Mesodermal cell (in vitro differentiated cells): ENCODE data around the gene ARSG.
"Not testable (repeated sequence)": the region's sequence is repeated elsewhere in the genome, so short reads cannot be mapped to it uniquely, and the experiment has no call there.

Experiments
- H3K27ac ChIP-seq: 2 replicates; pipeline ENCODE4 v1.7.0; 2013; ENCODE audit warnings: mild to moderate bottlenecking, low read depth, low read length, moderate library complexity; ENCODE audit not compliant: severe bottlenecking
- H3K36me3 ChIP-seq: 2 replicates; pipeline ENCODE4 v1.7.1; 2013; ENCODE audit warnings: mild to moderate bottlenecking, low read length, moderate library complexity; ENCODE audit not compliant: control insufficient read depth, insufficient read depth
- H3K4me1 ChIP-seq: one replicate; pipeline ENCODE4 v1.7.1; 2013; ENCODE audit warnings: mild to moderate bottlenecking, low read length; ENCODE audit not compliant: insufficient read depth, control insufficient read depth, poor library complexity, severe bottlenecking
- H3K4me3 ChIP-seq: 2 replicates; pipeline ENCODE4 v1.7.0; 2013; ENCODE audit warnings: low read length, control low read depth, mild to moderate bottlenecking; ENCODE audit not compliant: insufficient read depth, poor library complexity, severe bottlenecking; ENCODE audit errors: extremely low read depth
- H3K9me3 ChIP-seq: 2 replicates; pipeline ENCODE4 v1.7.1; 2013; ENCODE audit warnings: mild to moderate bottlenecking, low read length, moderate library complexity; ENCODE audit not compliant: control insufficient read depth
- WGBS, 2 experiments: methylation state at CpG; one replicate each; pipeline ENCODE4 v1.1.5; 2013; ENCODE audit warnings: missing lambda C conversion rate in 2 of 2; ENCODE audit not compliant: insufficient coverage in 2 of 2; 5-methylcytosine and 5-hydroxymethylcytosine counted together

Gene ARSG

GRCh38 chr17:68352671-68353070 is 61.4 kb downstream of the ARSG start:
- not testable (repeated sequence) for H3K36me3 ChIP-seq, H3K27ac ChIP-seq, H3K9me3 ChIP-seq, H3K4me1 ChIP-seq, H3K4me3 ChIP-seq
- 84 to 89% methylated on average over 3 to 7 of the region's 9 CpGs for WGBS, 2 experiments

GRCh38 chr17:68353111-68353521 is 61.8 kb downstream of the ARSG start:
- Histone ChIP-seq H3K9me3 (no peaks in the 10 kb centered on the region), H3K36me3 (no peaks in the 10 kb centered on the region), H3K4me3 (no peak overlapping the region), H3K27ac (no peak overlapping the region), H3K4me1 (no peaks in the 10 kb centered on the region)
- WGBS, 2 experiments = 93% methylated on average over 2 of the region's 4 CpGs; no CpG with 5 or more reads in 1 of the 2 experiments

DNA sequence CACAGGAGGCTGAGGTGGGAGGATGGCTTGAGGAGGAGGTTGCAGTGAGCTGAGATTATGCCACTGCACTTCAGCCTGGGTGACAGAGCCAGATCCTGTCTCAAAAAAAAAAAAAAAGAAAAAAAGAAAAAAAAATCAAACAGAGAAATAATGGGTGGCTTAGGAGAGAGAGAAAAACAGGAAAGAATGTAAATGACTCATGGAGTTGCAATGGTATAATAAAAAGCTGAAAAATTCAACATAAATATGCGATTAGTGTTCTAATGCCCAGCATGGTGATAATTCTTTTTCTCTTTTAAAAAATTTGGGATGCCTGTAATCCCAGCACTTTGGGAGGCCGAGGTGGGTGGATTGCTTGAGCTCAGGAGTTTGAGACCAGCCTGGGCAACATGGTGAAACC is 63.0 kb downstream of the ARSG start:
- not testable (repeated sequence) for H3K27ac ChIP-seq, H3K9me3 ChIP-seq, H3K4me1 ChIP-seq, H3K4me3 ChIP-seq, H3K36me3 ChIP-seq
- WGBS, 2 experiments = 100% methylated on average over 1 to 2 of the region's 2 CpGs

DNA sequence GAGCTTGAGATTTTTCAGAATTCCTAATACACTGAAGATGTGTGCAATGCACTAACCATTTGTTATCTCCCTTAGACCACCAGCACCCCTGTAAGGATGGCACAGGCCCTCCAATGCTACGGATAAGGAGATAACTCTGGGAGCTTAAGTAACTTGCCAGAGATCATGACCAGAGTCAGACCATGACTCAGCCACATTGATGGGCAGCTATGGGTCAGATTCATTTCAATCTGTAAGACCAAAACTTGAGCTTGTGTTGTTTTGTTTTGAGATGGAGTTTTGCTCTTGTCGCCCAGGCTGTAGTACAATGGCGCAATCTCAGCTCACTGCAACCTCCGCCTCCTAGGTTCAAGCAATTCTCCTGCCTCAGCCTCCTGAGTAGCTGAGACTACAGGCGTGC is 63.8 kb downstream of the ARSG start:
- H3K4me3 ChIP-seq, H3K9me3 ChIP-seq, H3K4me1 ChIP-seq, H3K27ac ChIP-seq, H3K36me3 ChIP-seq: not testable (repeated sequence)
- 88 to 96% methylated on average over 3 of the region's 5 CpGs for WGBS, 2 experiments

DNA sequence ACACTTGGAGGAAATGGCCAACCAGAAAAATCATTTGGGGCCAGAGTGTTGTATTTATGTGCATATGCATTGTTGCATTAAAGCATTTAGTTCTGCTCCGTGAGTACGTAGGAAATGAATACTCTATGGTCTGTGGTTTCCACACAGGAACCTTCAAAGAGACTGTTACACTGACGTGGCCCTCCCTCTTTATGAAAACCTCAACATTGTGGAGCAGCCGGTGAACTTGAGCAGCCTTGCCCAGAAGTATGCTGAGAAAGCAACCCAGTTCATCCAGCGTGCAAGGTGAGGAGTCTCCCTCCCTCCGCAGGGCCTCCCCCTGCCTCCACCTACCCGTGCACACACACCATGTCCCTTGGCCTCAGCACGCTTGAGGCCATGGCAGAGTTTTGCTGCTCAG is 65.2 kb downstream of the ARSG start:
- Histone ChIP-seq H3K4me1 (no peaks in the 10 kb centered on the region), H3K36me3 (no peaks in the 10 kb centered on the region), H3K9me3 (no peaks in the 10 kb centered on the region), H3K27ac (no peak overlapping the region), H3K4me3 (no peak overlapping the region)
- 88 to 96% methylated on average over 7 to 8 of the region's 8 CpGs for WGBS, 2 experiments

- Histone ChIP-seq H3K27ac (no peak overlapping the region), H3K4me3 (no peak overlapping the region), H3K9me3 (no peaks in the 10 kb centered on the region), H3K36me3 (no peaks in the 10 kb centered on the region), H3K4me1 (no peaks in the 10 kb centered on the region)
- WGBS, 2 experiments = 88 to 95% methylated on average over 3 of the region's 3 CpGs
Measured at GRCh38 chr17:68356949-68357455, 65.7 kb downstream of the ARSG start.

- 90 to 96% methylated on average over 3 of the region's 4 CpGs for WGBS, 2 experiments
- H3K27ac ChIP-seq = no peak overlapping the region
- H3K36me3 ChIP-seq = no peaks in the 10 kb centered on the region
- H3K9me3 ChIP-seq = no peaks in the 10 kb centered on the region
- no peak overlapping the region for H3K4me3 ChIP-seq
- H3K4me1 ChIP-seq = no peaks in the 10 kb centered on the region
Measured at GRCh38 chr17:68357886-68358285, 66.6 kb downstream of the ARSG start.

- Histone ChIP-seq H3K4me3 (no peak overlapping the region), H3K4me1 (no peaks in the 10 kb centered on the region), H3K36me3 (no peaks in the 10 kb centered on the region), H3K27ac (no peak overlapping the region), H3K9me3 (no peaks in the 10 kb centered on the region)
- 86 to 87% methylated on average over 9 to 10 of the region's 13 CpGs for WGBS, 2 experiments
Measured at GRCh38 chr17:68359791-68360535, 68.7 kb downstream of the ARSG start.

GRCh38 chr17:68365469-68365868 is 74.2 kb downstream of the ARSG start:
- Histone ChIP-seq H3K9me3 (no peaks in the 10 kb centered on the region), H3K4me1 (no peaks in the 10 kb centered on the region), H3K27ac (no peak overlapping the region), H3K4me3 (no peak overlapping the region), H3K36me3 (no peaks in the 10 kb centered on the region)
- WGBS, 2 experiments = 82 to 83% methylated on average over 1 of the region's 2 CpGs

- no peak overlapping the region for H3K4me3 ChIP-seq
- no peaks in the 10 kb centered on the region for H3K4me1 ChIP-seq
- no peaks in the 10 kb centered on the region for H3K36me3 ChIP-seq
- H3K27ac ChIP-seq = no peak overlapping the region
- no peaks in the 10 kb centered on the region for H3K9me3 ChIP-seq
- WGBS, 2 experiments = 79 to 84% methylated on average over 5 of the region's 5 CpGs
Measured at GRCh38 chr17:68368387-68368786, 77.1 kb downstream of the ARSG start.

DNA sequence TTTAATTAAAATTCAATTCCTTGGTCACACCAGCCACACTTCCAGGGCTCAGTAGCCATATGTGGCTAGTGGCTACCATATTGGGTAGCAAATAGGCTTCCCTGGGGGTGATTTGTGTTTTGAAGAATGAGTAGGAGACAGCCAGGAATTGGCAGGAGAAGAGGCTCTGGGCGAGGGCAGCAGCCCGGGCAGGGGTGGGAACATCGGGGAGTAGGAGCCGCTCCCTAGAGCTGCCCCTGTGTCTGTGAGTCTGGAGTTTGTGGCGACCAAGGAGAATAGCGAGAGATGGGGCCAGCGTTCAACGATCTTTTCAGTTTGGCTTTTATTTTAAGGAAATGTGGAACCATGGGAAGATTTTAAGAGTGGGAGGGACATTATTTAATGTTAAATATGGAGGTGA is 84.3 kb downstream of the ARSG start:
- WGBS, 2 experiments = 93 to 94% methylated on average over 6 to 8 of the region's 8 CpGs
- H3K9me3 ChIP-seq = no peaks in the 10 kb centered on the region

More for the DNA sequence above, 84.3 kb downstream of the ARSG start:
- H3K4me3 ChIP-seq = no peak overlapping the region
- H3K4me1 ChIP-seq = peaks cover 20% of the 10 kb centered on the region
- H3K27ac ChIP-seq = no peak overlapping the region
- H3K36me3 ChIP-seq = no peaks in the 10 kb centered on the region
